ENCODE results near the gene WBP1L. TPM values are rescaled to one million over a fixed set of nuclear protein-coding genes. Genes with fewer than 3 reads are reported as not detected.

Gene WBP1L
- polyA plus RNA-seq, 1 donor from 2014 or later: 20.8 TPM

DNA sequence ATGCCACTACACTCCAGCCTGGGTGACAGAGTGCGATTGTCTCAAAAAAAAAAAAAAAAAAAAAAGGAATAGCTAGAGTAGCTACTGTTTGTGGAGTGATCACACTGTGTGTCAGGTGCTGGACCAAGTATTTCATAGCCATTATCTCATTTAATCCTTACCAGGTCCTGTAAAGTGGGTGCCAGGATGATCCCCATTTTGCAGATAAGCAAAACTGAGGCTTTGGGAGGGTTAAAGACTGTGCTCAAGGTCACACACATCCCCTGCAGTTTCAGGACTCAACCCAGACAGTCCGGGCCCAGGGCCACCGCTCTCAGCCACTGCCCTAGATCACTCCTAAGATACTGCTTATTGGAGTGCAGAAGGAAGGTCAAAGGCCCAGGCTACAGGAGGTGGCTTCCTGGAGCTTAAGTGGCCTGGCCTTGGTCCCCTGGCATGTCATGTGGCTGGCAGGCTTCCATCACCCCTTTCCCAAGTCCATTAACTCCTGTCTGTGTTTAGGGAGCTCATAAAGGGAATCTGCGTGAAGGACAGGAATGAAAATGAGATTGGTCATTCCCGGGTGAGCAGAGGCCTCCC lies 12.4 kb upstream of the WBP1L start:
- Histone ChIP-seq H3K9me2 (ENCODE audit: insufficient read depth, low read length) (no peaks in the 10 kb centered on the region), H3K36me3 (ENCODE audit: insufficient read depth, low read length) (no peaks in the 10 kb centered on the region), H3K27me3 (ENCODE audit: insufficient read depth, low read depth, low read length) (no peaks in the 10 kb centered on the region), H2AFZ (ENCODE audit: low read depth, low read length) (no peak overlapping the region), H3F3A (ENCODE audit: insufficient read depth, low read length, poor library complexity, severe bottlenecking) (no peaks in the 10 kb centered on the region), H3K27ac (ENCODE audit: low read length) (no peak overlapping the region), H3K79me2 (replicated peaks; ENCODE audit: insufficient read depth, low read length) (no peaks in the 10 kb centered on the region), H3K9ac (ENCODE audit: low read length) (no peak overlapping the region), H4K20me1 (ENCODE audit: insufficient read depth) (no peaks in the 10 kb centered on the region), H3K4me3 (ENCODE audit: low read length) (no peak overlapping the region), H3K9me3 (ENCODE audit: low read length) (no peaks in the 10 kb centered on the region), H3K4me2 (ENCODE audit: low read length) (no peak overlapping the region)
- no peak for TF ChIP-seq EZH2 (IDR thresholded peaks at IDR 0.05; ENCODE audit: borderline replicate concordance, insufficient read depth, low read length, poor library complexity, severe bottlenecking)
- TF ChIP-seq MXI1 (conservative IDR thresholded peaks at IDR 0.05; ENCODE audit: poor library complexity, severe bottlenecking): no peak
- TF ChIP-seq EP300 (conservative IDR thresholded peaks at IDR 0.05; ENCODE audit: poor library complexity, severe bottlenecking): no peak
- no peak for TF ChIP-seq RAD21 (conservative IDR thresholded peaks at IDR 0.05)
- no peak for TF ChIP-seq TAF1 (IDR thresholded peaks at IDR 0.05; ENCODE audit: low read depth)
- TF ChIP-seq, protein P1, sequence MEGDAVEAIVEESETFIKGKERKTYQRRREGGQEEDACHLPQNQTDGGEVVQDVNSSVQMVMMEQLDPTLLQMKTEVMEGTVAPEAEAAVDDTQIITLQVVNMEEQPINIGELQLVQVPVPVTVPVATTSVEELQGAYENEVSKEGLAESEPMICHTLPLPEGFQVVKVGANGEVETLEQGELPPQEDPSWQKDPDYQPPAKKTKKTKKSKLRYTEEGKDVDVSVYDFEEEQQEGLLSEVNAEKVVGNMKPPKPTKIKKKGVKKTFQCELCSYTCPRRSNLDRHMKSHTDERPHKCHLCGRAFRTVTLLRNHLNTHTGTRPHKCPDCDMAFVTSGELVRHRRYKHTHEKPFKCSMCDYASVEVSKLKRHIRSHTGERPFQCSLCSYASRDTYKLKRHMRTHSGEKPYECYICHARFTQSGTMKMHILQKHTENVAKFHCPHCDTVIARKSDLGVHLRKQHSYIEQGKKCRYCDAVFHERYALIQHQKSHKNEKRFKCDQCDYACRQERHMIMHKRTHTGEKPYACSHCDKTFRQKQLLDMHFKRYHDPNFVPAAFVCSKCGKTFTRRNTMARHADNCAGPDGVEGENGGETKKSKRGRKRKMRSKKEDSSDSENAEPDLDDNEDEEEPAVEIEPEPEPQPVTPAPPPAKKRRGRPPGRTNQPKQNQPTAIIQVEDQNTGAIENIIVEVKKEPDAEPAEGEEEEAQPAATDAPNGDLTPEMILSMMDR (IDR thresholded peaks at IDR 0.05; ENCODE audit: poor library complexity, severe bottlenecking): no peak
- TF ChIP-seq, protein P2, sequence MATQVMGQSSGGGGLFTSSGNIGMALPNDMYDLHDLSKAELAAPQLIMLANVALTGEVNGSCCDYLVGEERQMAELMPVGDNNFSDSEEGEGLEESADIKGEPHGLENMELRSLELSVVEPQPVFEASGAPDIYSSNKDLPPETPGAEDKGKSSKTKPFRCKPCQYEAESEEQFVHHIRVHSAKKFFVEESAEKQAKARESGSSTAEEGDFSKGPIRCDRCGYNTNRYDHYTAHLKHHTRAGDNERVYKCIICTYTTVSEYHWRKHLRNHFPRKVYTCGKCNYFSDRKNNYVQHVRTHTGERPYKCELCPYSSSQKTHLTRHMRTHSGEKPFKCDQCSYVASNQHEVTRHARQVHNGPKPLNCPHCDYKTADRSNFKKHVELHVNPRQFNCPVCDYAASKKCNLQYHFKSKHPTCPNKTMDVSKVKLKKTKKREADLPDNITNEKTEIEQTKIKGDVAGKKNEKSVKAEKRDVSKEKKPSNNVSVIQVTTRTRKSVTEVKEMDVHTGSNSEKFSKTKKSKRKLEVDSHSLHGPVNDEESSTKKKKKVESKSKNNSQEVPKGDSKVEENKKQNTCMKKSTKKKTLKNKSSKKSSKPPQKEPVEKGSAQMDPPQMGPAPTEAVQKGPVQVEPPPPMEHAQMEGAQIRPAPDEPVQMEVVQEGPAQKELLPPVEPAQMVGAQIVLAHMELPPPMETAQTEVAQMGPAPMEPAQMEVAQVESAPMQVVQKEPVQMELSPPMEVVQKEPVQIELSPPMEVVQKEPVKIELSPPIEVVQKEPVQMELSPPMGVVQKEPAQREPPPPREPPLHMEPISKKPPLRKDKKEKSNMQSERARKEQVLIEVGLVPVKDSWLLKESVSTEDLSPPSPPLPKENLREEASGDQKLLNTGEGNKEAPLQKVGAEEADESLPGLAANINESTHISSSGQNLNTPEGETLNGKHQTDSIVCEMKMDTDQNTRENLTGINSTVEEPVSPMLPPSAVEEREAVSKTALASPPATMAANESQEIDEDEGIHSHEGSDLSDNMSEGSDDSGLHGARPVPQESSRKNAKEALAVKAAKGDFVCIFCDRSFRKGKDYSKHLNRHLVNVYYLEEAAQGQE (IDR thresholded peaks at IDR 0.05; ENCODE audit: borderline replicate concordance): no peak
- no peak for TF ChIP-seq SMC3 (conservative IDR thresholded peaks at IDR 0.05; ENCODE audit: poor library complexity)
- TF ChIP-seq POLR2AphosphoS5 (IDR thresholded peaks at IDR 0.05): no peak

DNA sequence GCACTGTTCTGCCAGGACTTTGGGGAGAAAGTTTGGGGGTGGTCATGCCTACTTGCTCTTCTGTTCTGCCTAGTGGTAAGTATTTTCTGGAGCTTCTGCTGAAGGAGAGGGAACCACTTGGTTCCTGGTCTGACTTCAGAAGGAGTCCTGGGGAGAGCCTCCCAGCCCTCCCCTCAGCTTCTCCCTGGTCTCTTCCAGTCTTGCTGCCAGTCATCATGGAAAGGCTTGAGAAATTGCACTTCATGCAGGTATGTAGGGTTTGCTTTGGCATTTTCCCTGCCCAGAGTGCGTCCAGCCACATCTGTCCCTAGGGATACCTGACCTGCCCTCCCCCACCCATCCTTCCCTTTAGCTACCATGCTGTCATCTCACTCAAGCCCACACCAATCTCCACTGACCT lies 11.1 kb upstream of the WBP1L start:
- no peaks in the 10 kb centered on the region for H3K9me2 ChIP-seq (ENCODE audit: insufficient read depth, low read length)
- no peak overlapping the region for H3K4me3 ChIP-seq (ENCODE audit: low read length)
- H3K4me2 ChIP-seq (ENCODE audit: low read length): no peak overlapping the region
- no peaks in the 10 kb centered on the region for H4K20me1 ChIP-seq (ENCODE audit: insufficient read depth)
- TF ChIP-seq, protein P2 (IDR thresholded peaks at IDR 0.05; ENCODE audit: borderline replicate concordance): no peak
- TF ChIP-seq MXI1 (conservative IDR thresholded peaks at IDR 0.05; ENCODE audit: poor library complexity, severe bottlenecking) (no peak), RAD21 (conservative IDR thresholded peaks at IDR 0.05) (no peak)
- H3K27ac ChIP-seq (ENCODE audit: low read length): no peak overlapping the region
- H3K36me3 ChIP-seq (ENCODE audit: insufficient read depth, low read length): no peaks in the 10 kb centered on the region
- no peaks in the 10 kb centered on the region for H3K27me3 ChIP-seq (ENCODE audit: insufficient read depth, low read depth, low read length)
- no peaks in the 10 kb centered on the region for H3K79me2 ChIP-seq (replicated peaks; ENCODE audit: insufficient read depth, low read length)
- no peaks in the 10 kb centered on the region for H3K9me3 ChIP-seq (ENCODE audit: low read length)
- H3F3A ChIP-seq (ENCODE audit: insufficient read depth, low read length, poor library complexity, severe bottlenecking): no peaks in the 10 kb centered on the region
- no peak overlapping the region for H2AFZ ChIP-seq (ENCODE audit: low read depth, low read length)
- H3K9ac ChIP-seq (ENCODE audit: low read length): no peak overlapping the region
